ENCODE measurements around the gene FLOT1.

Gene FLOT1

GRCh38 chr6:30778001-30778635 is 35.6 kb upstream of the FLOT1 start:
- no peaks in the 10 kb centered on the region for H4K20me1 ChIP-seq (ENCODE audit: low read depth, low read length)
- H3K27ac ChIP-seq (ENCODE audit: low read depth, low read length), result no peak overlapping the region
- no peaks in the 10 kb centered on the region for H3K9me3 ChIP-seq (ENCODE audit: insufficient read depth, low read length)
- H3K27me3 ChIP-seq (ENCODE audit: low read length), result no peaks in the 10 kb centered on the region
- no peaks in the 10 kb centered on the region for H3F3A ChIP-seq (ENCODE audit: insufficient read depth)
- no peak for TF ChIP-seq CTCF (IDR thresholded peaks at IDR 0.05; ENCODE audit: insufficient read depth, low read length, poor library complexity, severe bottlenecking)
- TF ChIP-seq EZH2phosphoT487 (conservative IDR thresholded peaks at IDR 0.05; ENCODE audit: low read length), result no peak
- H2AFZ ChIP-seq (ENCODE audit: low read depth, low read length, severe bottlenecking), result no peak overlapping the region
- no peak overlapping the region for H3K9ac ChIP-seq (ENCODE audit: low read length)
- H3K4me3 ChIP-seq (ENCODE audit: insufficient read depth, low read length, poor library complexity, severe bottlenecking), result no peak overlapping the region
- no peaks in the 10 kb centered on the region for H3K79me2 ChIP-seq (ENCODE audit: insufficient read depth, low read length)
- no peak overlapping the region for H3K4me2 ChIP-seq (ENCODE audit: low read depth, low read length, poor library complexity, severe bottlenecking)
- no peaks in the 10 kb centered on the region for H3K9me2 ChIP-seq (replicated peaks; ENCODE audit: insufficient read depth, low read length)
- no peaks in the 10 kb centered on the region for H3K36me3 ChIP-seq (ENCODE audit: low read length)

GRCh38 chr6:30777155-30777485 is 34.6 kb upstream of the FLOT1 start:
- Histone ChIP-seq H3F3A (ENCODE audit: insufficient read depth) (no peaks in the 10 kb centered on the region), H3K9me2 (replicated peaks; ENCODE audit: insufficient read depth, low read length) (no peaks in the 10 kb centered on the region), H2AFZ (ENCODE audit: low read depth, low read length, severe bottlenecking) (no peak overlapping the region), H3K9me3 (ENCODE audit: insufficient read depth, low read length) (no peaks in the 10 kb centered on the region), H3K4me3 (ENCODE audit: insufficient read depth, low read length, poor library complexity, severe bottlenecking) (no peak overlapping the region), H4K20me1 (ENCODE audit: low read depth, low read length) (no peaks in the 10 kb centered on the region), H3K4me2 (ENCODE audit: low read depth, low read length, poor library complexity, severe bottlenecking) (no peak overlapping the region), H3K27ac (ENCODE audit: low read depth, low read length) (no peak overlapping the region), H3K36me3 (ENCODE audit: low read length) (no peaks in the 10 kb centered on the region), H3K9ac (ENCODE audit: low read length) (no peak overlapping the region), H3K79me2 (ENCODE audit: insufficient read depth, low read length) (no peaks in the 10 kb centered on the region), H3K27me3 (ENCODE audit: low read length) (no peaks in the 10 kb centered on the region)
- no peak for TF ChIP-seq EZH2phosphoT487 (conservative IDR thresholded peaks at IDR 0.05; ENCODE audit: low read length)
- no peak for TF ChIP-seq CTCF (IDR thresholded peaks at IDR 0.05; ENCODE audit: insufficient read depth, low read length, poor library complexity, severe bottlenecking)

GRCh38 chr6:30776390-30777154 is 34.1 kb upstream of the FLOT1 start:
- H3K79me2 ChIP-seq (ENCODE audit: insufficient read depth, low read length), result no peaks in the 10 kb centered on the region
- H3K9ac ChIP-seq (ENCODE audit: low read length), result no peak overlapping the region
- H3K4me3 ChIP-seq (ENCODE audit: insufficient read depth, low read length, poor library complexity, severe bottlenecking), result no peak overlapping the region
- H3F3A ChIP-seq (ENCODE audit: insufficient read depth), result no peaks in the 10 kb centered on the region
- no peaks in the 10 kb centered on the region for H3K9me2 ChIP-seq (replicated peaks; ENCODE audit: insufficient read depth, low read length)
- no peaks in the 10 kb centered on the region for H4K20me1 ChIP-seq (ENCODE audit: low read depth, low read length)
- no peaks in the 10 kb centered on the region for H3K9me3 ChIP-seq (ENCODE audit: insufficient read depth, low read length)
- no peak overlapping the region for H2AFZ ChIP-seq (ENCODE audit: low read depth, low read length, severe bottlenecking)
- H3K36me3 ChIP-seq (ENCODE audit: low read length), result no peaks in the 10 kb centered on the region
- TF ChIP-seq CTCF (IDR thresholded peaks at IDR 0.05; ENCODE audit: insufficient read depth, low read length, poor library complexity, severe bottlenecking), result no peak
- TF ChIP-seq EZH2phosphoT487 (conservative IDR thresholded peaks at IDR 0.05; ENCODE audit: low read length), result no peak
- H3K27me3 ChIP-seq (ENCODE audit: low read length), result no peaks in the 10 kb centered on the region
- H3K4me2 ChIP-seq (ENCODE audit: low read depth, low read length, poor library complexity, severe bottlenecking), result no peak overlapping the region
- no peak overlapping the region for H3K27ac ChIP-seq (ENCODE audit: low read depth, low read length)

Measured in SU-DHL-6 (cell line).